Heart left ventricle (tissue), 13 donors: Measurements from ENCODE around the gene MZT2A.
"Not testable (repeated sequence)": the region's sequence is repeated elsewhere in the genome, so short reads cannot be mapped to it uniquely, and the experiment has no call there.

ENCODE experiments used
- POLR2A ChIP-seq, 2 donors: fragments of 450-650 bp; IDR thresholded peaks; one replicate each; pipeline ENCODE4 v1.6.1; 2017; ENCODE audit warnings: antibody characterized with exemption in 2 of 2, mild to moderate bottlenecking in 2 of 2, moderate library complexity in 2 of 2
- TF ChIP-seq, protein P1 (sequence below), 12 donors: fragments of 200-600 bp; sonication (generic) in 4 of 12; IDR thresholded peaks; one replicate each; pipeline versions ENCODE4 v1.5.0 to v1.8.0; 2018 to 2022; ENCODE audit warnings: antibody characterized with exemption in 12 of 12, mild to moderate bottlenecking in 5 of 12
- donor health status: ischemic (EF 13 %, LVEDD 7.1; RV severe dilation, severe dysfunction).
- donor health status: DM: no; HTN: yes; CAD: no.
- donor health status: DM: no; HTN: no; CAD: no.
- donor health status: ischemic (EF 25% LVEDD 6.9; RV normal size, moderate dysfunction).
- donor health status: ischemic (EF 25% LVEDD 5.7; RV mildly dilated, moderate dysfunction).
- donor health status: ischemic (EF 35%, LVEDD 5.7; RV mildly dilated, moderate dysfunction).
- donor health status: nonischemic (EF 11% LVEDD 7.7; RV severe dilation, severe dysfunction).
- donor health status: DM: yes; HTN: yes; CAD: no.
- donor health status: PGD.
- donor health status: ischemic (EF 29% LVEDD 5.4; RV normal size, mild dysfunction).
- donor health status: nonischemic (EF 23%, LVEDD 6.1; RV moderate dilation, normal function).

DNA sequence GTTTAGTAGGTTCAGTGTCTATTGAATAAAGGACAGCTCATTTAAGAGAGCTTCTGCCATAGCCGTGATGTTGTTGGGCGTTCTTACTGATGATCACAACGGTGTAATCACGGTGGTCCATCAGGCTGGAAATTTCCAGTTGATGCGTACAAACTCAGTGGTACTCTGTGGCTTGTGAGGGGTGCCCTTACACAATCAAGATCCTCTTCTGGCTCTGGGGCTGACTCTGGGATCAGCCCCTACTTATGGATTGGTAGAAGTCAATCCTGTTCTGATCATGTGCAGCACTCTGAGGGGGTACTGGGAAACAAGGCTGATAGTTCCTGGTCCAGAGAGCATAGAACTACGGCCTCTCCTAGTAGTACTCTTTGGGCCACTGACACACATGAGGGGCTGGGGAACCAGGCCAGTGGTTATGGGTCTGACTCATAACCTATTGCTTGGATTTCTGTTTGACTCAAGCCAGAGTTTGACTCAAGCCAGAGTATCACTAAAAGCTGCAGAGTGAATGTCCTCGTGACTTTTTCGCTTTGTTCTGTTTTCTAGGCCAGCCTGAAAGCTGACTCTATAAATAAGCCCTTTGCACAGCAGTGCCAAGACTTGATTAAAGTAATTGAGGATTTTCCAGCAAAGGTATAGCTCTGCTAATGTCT, 6.2 kb upstream of the MZT2A start:
- TF ChIP-seq, protein P1, sequence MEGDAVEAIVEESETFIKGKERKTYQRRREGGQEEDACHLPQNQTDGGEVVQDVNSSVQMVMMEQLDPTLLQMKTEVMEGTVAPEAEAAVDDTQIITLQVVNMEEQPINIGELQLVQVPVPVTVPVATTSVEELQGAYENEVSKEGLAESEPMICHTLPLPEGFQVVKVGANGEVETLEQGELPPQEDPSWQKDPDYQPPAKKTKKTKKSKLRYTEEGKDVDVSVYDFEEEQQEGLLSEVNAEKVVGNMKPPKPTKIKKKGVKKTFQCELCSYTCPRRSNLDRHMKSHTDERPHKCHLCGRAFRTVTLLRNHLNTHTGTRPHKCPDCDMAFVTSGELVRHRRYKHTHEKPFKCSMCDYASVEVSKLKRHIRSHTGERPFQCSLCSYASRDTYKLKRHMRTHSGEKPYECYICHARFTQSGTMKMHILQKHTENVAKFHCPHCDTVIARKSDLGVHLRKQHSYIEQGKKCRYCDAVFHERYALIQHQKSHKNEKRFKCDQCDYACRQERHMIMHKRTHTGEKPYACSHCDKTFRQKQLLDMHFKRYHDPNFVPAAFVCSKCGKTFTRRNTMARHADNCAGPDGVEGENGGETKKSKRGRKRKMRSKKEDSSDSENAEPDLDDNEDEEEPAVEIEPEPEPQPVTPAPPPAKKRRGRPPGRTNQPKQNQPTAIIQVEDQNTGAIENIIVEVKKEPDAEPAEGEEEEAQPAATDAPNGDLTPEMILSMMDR (IDR thresholded peaks at IDR 0.05), result not testable (repeated sequence)
- TF ChIP-seq POLR2A (IDR thresholded peaks at IDR 0.05), result not testable (repeated sequence)
